ENCODE data around the gene MVB12B.

DNA sequence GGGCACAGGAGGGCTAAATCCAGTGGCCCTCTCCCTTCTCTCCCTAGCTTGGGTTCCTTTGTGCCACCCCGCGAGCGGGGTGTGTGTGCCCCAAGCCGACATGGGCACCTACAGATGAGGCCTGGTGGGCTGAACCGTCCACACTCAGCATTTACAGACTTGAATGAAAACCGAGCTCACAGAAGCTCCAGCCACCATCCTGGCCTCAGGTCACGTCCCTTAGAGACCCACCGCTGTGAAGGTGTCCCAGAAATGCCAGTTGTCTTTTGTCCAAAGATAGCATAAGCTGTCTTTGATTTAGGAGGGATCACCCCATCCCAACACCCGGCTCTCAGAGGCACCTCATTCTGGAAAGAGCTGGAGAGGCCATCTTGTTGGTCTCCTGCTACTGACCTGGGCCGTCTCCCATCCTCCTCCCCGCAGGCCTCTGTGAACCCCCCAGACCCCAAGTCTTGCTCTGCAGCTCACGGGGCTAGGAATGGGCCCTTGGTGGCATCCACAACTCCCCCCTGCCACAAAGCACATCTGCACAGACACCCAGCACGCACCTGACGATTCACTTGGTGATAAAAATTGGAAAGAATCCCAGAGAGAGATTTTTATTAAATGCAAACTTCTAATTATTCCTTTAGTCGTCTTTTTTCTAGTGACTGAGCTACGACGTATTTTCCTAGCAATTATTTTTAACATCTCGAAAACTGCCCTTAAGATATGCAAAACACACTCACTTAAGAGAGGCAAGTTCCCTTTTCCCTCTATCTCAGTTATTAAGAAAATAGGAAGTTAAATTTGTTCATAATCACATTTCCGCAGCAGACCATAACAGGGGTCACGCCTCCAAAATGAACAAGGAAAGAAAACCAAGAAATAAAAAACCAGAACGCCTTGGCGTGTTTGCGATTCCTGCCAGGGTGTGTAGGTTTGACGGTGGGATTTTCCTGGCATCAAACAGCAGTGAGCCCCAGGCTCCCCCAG lies 206.6 kb downstream of the MVB12B start:
- no peak for TF ChIP-seq POLR2A (IDR thresholded peaks at IDR 0.05; ENCODE audit: low read depth, low read length)
- TF ChIP-seq, protein P1, sequence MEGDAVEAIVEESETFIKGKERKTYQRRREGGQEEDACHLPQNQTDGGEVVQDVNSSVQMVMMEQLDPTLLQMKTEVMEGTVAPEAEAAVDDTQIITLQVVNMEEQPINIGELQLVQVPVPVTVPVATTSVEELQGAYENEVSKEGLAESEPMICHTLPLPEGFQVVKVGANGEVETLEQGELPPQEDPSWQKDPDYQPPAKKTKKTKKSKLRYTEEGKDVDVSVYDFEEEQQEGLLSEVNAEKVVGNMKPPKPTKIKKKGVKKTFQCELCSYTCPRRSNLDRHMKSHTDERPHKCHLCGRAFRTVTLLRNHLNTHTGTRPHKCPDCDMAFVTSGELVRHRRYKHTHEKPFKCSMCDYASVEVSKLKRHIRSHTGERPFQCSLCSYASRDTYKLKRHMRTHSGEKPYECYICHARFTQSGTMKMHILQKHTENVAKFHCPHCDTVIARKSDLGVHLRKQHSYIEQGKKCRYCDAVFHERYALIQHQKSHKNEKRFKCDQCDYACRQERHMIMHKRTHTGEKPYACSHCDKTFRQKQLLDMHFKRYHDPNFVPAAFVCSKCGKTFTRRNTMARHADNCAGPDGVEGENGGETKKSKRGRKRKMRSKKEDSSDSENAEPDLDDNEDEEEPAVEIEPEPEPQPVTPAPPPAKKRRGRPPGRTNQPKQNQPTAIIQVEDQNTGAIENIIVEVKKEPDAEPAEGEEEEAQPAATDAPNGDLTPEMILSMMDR (conservative IDR thresholded peaks at IDR 0.05; ENCODE audit: low read depth, low read length) = no peak
- TF ChIP-seq, protein P2, sequence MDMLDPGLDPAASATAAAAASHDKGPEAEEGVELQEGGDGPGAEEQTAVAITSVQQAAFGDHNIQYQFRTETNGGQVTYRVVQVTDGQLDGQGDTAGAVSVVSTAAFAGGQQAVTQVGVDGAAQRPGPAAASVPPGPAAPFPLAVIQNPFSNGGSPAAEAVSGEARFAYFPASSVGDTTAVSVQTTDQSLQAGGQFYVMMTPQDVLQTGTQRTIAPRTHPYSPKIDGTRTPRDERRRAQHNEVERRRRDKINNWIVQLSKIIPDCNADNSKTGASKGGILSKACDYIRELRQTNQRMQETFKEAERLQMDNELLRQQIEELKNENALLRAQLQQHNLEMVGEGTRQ (IDR thresholded peaks at IDR 0.05; ENCODE audit: low read depth, low read length) = no peak
- TF ChIP-seq SMC3 (IDR thresholded peaks at IDR 0.05; ENCODE audit: low read depth, low read length) = no peak
- no peak for TF ChIP-seq MAZ (IDR thresholded peaks at IDR 0.05; ENCODE audit: borderline replicate concordance, low read depth, low read length)
- no peak for TF ChIP-seq FOS (IDR thresholded peaks at IDR 0.05; ENCODE audit: low read depth, low read length)
- TF ChIP-seq RCOR1 (IDR thresholded peaks at IDR 0.05; ENCODE audit: insufficient replicate concordance, low read length) = no peak
- TF ChIP-seq MAFK (IDR thresholded peaks at IDR 0.05; ENCODE audit: low read depth, low read length) = no peak
- TF ChIP-seq RAD21 (IDR thresholded peaks at IDR 0.05; ENCODE audit: low read length) = no peak
- TF ChIP-seq RFX5 (IDR thresholded peaks at IDR 0.05; ENCODE audit: low read depth, low read length) = no peak
